DMS153 (cell line): ENCODE measurements around the gene FOXD4.
"Not testable (repeated sequence)": the region's sequence is repeated elsewhere in the genome, so short reads cannot be mapped to it uniquely, and the experiment has no call there.

ENCODE experiments used
- DNase-seq: peaks from one replicate; lab custom pipeline; 2025; lab: John Stamatoyannopoulos, UW

Gene FOXD4

GRCh38 chr9:93909-94308, 24.3 kb downstream of the FOXD4 start:
- DNase-seq, result not testable (repeated sequence)

GRCh38 chr9:90851-91250, 27.4 kb downstream of the FOXD4 start:
- DNase-seq, result not testable (repeated sequence)

GRCh38 chr9:88396-89037, 29.7 kb downstream of the FOXD4 start:
- not testable (repeated sequence) for DNase-seq

- DNase-seq, result not testable (repeated sequence)
These were observed 30.4 kb downstream of the FOXD4 start for GRCh38 chr9:87860-88259.

GRCh38 chr9:87105-87504, 31.1 kb downstream of the FOXD4 start:
- DNase-seq, result not testable (repeated sequence)

GRCh38 chr9:86697-87096, 31.5 kb downstream of the FOXD4 start:
- DNase-seq, result not testable (repeated sequence)

- DNase-seq, result not testable (repeated sequence)
These were observed 35.1 kb downstream of the FOXD4 start for GRCh38 chr9:82932-83689.

- DNase-seq, result not testable (repeated sequence)
These were observed 39.9 kb downstream of the FOXD4 start for GRCh38 chr9:78333-78732.

- DNase-seq, result not testable (repeated sequence)
These were observed 41.8 kb downstream of the FOXD4 start for GRCh38 chr9:76389-76788.

- DNase-seq, result not testable (repeated sequence)
These were observed 44.2 kb downstream of the FOXD4 start for GRCh38 chr9:73900-74525.

GRCh38 chr9:73076-73899, 44.9 kb downstream of the FOXD4 start:
- DNase-seq, result not testable (repeated sequence)
